ENCODE measurements around the gene TBC1D9B.
A peak's percentile ranks its signal among the peaks of the same experiment; 100 is the strongest.

TBC1D9B gene

DNA sequence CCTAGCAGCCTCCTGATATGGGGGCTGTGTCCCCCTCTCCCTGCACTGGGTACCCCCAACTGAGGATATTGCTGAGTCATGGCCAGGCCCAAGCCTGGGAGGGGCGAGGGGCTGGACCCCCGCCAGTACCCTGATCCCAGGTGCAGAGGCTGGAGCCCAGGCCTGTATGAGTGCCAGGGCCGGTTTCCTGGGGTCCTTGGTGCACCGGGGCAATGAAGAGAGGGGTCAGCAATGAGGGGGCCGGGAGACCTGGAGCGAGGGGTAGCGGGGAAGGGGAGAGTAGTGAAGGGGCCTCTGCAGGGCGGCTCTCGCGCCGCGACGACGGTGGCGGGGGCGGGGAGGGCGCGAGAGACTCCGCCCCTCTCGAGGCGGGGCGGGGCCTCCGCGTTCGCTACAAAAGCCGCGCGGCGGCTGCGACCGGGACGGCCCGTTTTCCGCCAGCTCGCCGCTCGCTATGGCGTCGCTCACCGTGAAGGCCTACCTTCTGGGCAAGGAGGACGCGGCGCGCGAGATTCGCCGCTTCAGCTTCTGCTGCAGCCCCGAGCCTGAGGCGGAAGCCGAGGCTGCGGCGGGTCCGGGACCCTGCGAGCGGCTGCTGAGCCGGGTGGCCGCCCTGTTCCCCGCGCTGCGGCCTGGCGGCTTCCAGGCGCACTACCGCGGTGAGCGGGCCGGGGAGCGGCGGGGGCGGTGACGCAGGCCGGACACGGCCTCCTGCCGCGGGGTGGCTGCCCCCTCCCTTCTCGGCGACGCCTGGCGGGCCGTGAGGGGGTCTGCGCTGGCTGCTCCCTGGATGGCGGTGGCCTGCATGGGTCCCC is 87.0 kb downstream of the TBC1D9B start, which contains the start of gene SQSTM1:
SQSTM1 (plus strand) TSS at position 423 of the 815 bp plus-strand sequence; CDS start at position 455, 32 bp downstream.
- H3K4me3 Mint-ChIP-seq, result peak within 1 kb of the TSS; percentile 89
- H3K9me3 Mint-ChIP-seq, result no peaks in the 10 kb centered on the region

DNA sequence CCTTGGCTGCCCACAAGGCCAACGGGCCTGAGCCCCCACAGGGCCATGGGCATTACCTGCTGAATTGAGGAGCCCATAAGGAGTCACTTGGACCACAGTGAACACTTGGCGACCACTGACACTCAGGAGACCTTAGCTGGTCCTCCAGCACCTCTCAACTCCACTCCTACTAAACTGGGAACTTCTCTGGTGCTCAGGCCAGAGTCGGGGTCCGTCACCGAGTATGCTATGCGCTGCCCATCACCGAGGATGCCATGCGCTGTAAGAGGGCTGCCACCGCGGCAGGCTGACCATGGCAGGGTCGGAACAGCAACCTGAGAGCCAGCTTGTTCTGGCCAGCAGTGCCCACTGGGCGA is 87.6 kb downstream of the TBC1D9B start:
- H3K9me3 Mint-ChIP-seq, result no peaks in the 10 kb centered on the region
- DNase-seq, result no peak
- peaks cover 16% of the 10 kb centered on the region for H3K27me3 Mint-ChIP-seq (ENCODE audit: low read depth, poor library complexity)
- H3K27ac Mint-ChIP-seq, result peak overlapping the region; percentile 78
- peak overlapping the region; percentile 74 for H3K4me3 Mint-ChIP-seq
- H3K4me1 Mint-ChIP-seq, result peaks cover 43% of the 10 kb centered on the region
- TF ChIP-seq, protein P1, sequence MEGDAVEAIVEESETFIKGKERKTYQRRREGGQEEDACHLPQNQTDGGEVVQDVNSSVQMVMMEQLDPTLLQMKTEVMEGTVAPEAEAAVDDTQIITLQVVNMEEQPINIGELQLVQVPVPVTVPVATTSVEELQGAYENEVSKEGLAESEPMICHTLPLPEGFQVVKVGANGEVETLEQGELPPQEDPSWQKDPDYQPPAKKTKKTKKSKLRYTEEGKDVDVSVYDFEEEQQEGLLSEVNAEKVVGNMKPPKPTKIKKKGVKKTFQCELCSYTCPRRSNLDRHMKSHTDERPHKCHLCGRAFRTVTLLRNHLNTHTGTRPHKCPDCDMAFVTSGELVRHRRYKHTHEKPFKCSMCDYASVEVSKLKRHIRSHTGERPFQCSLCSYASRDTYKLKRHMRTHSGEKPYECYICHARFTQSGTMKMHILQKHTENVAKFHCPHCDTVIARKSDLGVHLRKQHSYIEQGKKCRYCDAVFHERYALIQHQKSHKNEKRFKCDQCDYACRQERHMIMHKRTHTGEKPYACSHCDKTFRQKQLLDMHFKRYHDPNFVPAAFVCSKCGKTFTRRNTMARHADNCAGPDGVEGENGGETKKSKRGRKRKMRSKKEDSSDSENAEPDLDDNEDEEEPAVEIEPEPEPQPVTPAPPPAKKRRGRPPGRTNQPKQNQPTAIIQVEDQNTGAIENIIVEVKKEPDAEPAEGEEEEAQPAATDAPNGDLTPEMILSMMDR (IDR thresholded peaks at IDR 0.05), result no peak
- peaks cover 14% of the 10 kb centered on the region for H3K36me3 Mint-ChIP-seq (ENCODE audit: low read depth)

More for the DNA sequence above, 87.0 kb downstream of the TBC1D9B start, which contains the start of gene SQSTM1:
- H3K36me3 Mint-ChIP-seq (ENCODE audit: low read depth), result peaks cover 17% of the 10 kb centered on the region
- TF ChIP-seq, protein P1 (IDR thresholded peaks at IDR 0.05), result no peak
- H3K4me1 Mint-ChIP-seq, result peaks cover 41% of the 10 kb centered on the region
- peak within 1 kb of the TSS; percentile 81 for H3K27ac Mint-ChIP-seq
- peak; percentile 84 for DNase-seq
- peaks cover 16% of the 10 kb centered on the region for H3K27me3 Mint-ChIP-seq (ENCODE audit: low read depth, poor library complexity)

DNA sequence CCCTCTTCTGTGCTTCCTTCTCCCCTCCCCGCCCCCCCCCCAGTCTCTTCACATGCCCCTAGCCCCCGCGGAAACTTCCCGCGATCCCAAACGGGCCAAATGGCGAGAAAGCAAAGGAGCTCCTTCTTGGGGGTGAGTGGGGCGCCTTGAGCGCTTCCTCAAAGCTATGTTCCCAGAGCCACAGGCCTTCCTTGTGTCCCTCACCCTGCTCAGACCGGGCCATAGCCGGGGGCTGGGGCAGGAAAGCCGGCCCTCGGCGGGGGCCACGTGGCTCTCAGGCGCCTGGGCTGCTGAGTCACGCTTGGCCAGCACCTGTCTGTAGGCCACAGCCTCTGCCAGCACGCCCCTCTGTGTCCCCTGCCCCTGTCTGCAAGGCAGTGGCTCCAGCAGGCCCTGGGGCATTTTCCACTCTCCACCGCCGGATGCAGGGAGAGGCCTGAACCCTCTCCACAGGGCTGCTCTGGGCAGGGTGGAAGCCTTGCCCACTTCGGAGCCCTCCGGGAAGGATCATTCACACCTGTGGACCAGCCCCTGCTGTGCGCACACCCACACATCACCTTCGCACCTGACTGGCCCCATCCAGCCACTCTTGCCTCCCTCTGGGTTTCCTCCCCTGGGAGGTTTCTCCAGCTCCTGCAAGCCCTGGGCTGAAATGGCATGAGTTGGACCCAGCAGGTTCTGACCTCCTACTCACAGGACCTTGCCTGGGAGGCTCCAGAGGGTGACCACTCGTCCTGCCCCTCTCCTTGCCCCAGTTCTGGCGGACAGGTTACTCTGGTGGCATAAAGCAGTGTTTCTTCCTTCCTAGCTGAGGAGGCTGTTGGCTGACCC is 88.2 kb downstream of the TBC1D9B start:
- TF ChIP-seq, protein P1 (IDR thresholded peaks at IDR 0.05), result no peak
- no peaks in the 10 kb centered on the region for H3K9me3 Mint-ChIP-seq
- peak overlapping the region; percentile 74 for H3K4me3 Mint-ChIP-seq
- H3K27ac Mint-ChIP-seq, result peak overlapping the region; percentile 78
- H3K4me1 Mint-ChIP-seq, result peaks cover 43% of the 10 kb centered on the region
- peak; percentile 52 for DNase-seq
- H3K27me3 Mint-ChIP-seq (ENCODE audit: low read depth, poor library complexity), result peaks cover 16% of the 10 kb centered on the region
- H3K36me3 Mint-ChIP-seq (ENCODE audit: low read depth), result peaks cover 14% of the 10 kb centered on the region

- peak; percentile 57 for DNase-seq
- TF ChIP-seq, protein P1 (IDR thresholded peaks at IDR 0.05), result no peak
- Mint-ChIP-seq H3K4me1 (peaks cover 43% of the 10 kb centered on the region), H3K27me3 (ENCODE audit: low read depth, poor library complexity) (peaks cover 16% of the 10 kb centered on the region), H3K36me3 (ENCODE audit: low read depth) (peaks cover 18% of the 10 kb centered on the region), H3K9me3 (no peaks in the 10 kb centered on the region), H3K4me3 (peak overlapping the region; percentile 34), H3K27ac (no peak overlapping the region)
Measured at GRCh38 chr5:179818746-179819295, 88.9 kb downstream of the TBC1D9B start.

- TF ChIP-seq, protein P1 (IDR thresholded peaks at IDR 0.05), result no peak
Measured at GRCh38 chr5:179817890-179818745, 89.6 kb downstream of the TBC1D9B start.

More at GRCh38 chr5:179817890-179818745, 89.6 kb downstream of the TBC1D9B start:
- Mint-ChIP-seq H3K4me1 (peaks cover 42% of the 10 kb centered on the region), H3K36me3 (ENCODE audit: low read depth) (peaks cover 25% of the 10 kb centered on the region), H3K27me3 (ENCODE audit: low read depth, poor library complexity) (peaks cover 16% of the 10 kb centered on the region), H3K9me3 (no peaks in the 10 kb centered on the region), H3K4me3 (peak overlapping the region; percentile 68), H3K27ac (peak overlapping the region; percentile 81)
- DNase-seq, result no peak

Measured in nephron progenitor cell (in vitro differentiated cells).